GM21825 (cell line): Measurements from ENCODE around the gene PLVAP.
A peak's percentile ranks its signal among the peaks of the same experiment; 100 is the strongest.

Experiments
- ATAC-seq: cut with Tn5 transposase; IDR thresholded peaks from one replicate; pipeline ENCODE4 v1.9.1; 2021; ENCODE audit warnings: mild to moderate bottlenecking, moderate library complexity; ENCODE audit not compliant: unreplicated experiment

Gene PLVAP

DNA sequence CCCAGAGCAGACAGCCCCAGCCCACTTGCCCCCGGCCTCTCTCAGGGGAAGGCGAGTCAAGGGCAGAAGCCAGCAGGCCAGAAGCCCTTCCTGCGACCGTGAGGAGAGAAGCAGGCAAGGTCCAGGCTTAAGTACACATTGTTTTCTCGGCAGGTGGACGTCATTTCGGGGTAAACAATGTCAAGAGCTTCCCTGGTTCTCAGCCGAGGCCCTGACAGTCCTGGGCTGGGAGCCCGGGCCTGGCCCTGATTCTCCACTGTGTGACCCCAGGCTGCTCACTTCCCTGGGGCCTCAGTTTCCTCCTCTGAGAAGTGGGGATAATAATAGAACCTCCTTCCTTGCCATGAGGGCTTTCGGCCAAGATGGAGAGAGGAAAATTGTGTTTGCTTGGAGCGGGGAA, 19.4 kb downstream of the PLVAP start:
- no peak for ATAC-seq

DNA sequence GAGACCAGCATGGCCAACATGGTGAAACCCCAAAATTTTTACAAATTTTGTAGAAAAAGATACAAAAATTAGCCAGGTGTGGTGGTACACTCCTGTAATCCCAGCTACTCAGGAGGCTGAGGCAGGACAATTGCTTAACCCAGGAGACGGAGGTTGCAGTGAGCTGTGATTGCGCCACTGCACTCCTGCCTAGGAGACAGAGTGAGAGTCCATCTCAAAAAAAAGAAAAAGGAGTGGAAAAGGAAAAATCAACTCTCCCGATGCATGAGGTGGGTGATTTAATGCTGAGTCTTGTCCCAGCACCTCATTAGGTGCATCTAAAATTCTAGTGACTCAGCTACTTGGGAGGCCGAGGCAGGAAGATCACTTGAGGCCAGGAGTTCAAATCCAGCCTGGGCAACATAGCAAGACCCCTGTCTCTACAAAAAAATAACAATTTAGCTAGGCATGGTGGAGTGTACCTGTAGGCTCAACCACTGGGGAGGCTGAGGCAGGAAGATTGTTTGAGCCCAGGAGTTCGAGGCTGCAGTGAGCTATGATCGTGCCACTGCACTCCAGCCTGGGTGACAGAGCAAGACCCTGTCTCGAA, 20.0 kb downstream of the PLVAP start:
- no peak for ATAC-seq

GRCh38 chr19:17353386-17353785, 23.8 kb downstream of the PLVAP start:
- no peak for ATAC-seq

GRCh38 chr19:17352608-17353280, 24.4 kb downstream of the PLVAP start:
- ATAC-seq, result no peak

DNA sequence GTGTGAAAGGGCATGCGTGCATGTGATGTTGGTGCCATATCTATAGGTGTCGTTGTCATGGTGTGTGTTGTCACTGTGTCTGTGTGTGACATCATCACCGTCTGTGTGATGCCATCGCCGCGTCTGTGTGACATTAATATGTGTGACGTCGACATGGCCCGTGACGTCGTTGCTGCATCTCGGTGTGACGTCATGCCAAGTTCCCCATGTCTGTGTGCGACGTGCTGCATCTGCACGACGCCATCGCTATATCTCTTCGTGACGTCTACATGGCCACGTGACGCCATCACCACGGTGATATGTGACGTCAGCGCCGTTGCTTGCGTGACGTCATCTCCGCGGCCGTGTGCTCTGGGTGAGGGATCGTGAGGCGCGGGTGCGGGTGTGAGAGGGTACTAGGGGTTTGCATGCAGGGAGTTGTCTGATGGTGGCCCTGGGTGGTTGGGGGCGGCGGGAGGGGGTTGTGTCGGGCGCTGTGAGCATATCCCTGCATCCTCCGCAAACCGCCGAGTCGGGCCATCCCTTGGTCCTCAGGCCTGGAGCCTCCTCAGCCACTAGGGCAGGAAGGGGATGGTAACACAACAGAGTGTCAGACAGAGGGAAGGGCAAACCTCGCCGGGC, 25.2 kb downstream of the PLVAP start:
- ATAC-seq, result no peak

- no peak for ATAC-seq
These were observed 28.4 kb downstream of the PLVAP start for GRCh38 chr19:17348700-17349099.

GRCh38 chr19:17347877-17348276, 29.3 kb downstream of the PLVAP start:
- ATAC-seq, result no peak

- no peak for ATAC-seq
These were observed 29.8 kb downstream of the PLVAP start for GRCh38 chr19:17347361-17347760.

GRCh38 chr19:17346109-17346671, 31.0 kb downstream of the PLVAP start:
- no peak for ATAC-seq

DNA sequence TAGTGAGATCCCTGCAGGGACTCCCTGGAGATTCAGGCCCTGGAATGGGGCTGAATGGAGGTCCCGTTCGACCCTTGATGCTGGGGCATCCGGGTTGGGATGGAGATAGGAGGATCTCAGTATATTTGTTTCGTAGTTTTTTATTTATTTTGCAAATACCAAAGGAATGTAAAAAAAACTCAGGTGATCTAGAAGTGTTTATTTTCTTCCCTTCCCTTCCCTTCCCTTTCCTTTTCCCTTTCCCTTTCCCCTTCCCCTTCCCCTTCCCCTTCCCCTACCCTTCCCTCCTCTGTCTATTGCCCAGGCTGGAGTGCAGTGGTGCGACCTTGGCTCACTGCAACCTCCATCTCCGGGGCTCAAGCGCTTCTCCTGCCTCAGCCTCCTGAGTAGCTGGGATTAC, 35.3 kb downstream of the PLVAP start:
- no peak for ATAC-seq

- no peak for ATAC-seq
These were observed 35.8 kb downstream of the PLVAP start for GRCh38 chr19:17341386-17341785.

GRCh38 chr19:17340871-17341357, 36.2 kb downstream of the PLVAP start:
- ATAC-seq, result no peak

DNA sequence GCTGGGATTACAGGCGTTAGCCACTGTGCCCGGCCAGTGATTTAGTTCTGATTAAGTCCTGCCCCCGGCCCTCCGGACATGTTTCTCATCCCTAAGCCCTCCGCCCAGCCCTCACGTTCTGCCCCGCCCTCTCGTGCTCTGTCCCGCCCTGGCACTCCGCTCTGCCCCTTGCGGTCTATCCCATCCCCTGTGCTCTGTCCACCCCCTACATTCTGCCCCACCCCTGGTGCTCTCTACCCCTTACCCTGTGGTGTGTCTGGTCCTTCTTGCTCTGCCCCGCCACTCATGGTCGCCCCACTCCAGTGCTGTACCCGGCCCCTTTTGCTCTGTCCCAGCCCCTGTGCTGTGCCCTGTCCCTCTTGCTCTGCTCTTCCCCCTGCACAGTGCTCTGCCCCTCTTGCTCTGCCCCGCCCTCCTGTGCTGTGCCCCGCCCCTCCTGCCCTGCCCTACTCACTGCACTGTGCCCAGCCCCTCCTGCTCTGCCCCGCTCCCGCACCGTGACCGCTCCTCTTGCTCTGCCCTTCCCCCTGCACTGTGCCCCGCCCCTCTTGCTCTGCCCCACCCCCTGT, 36.8 kb downstream of the PLVAP start:
- ATAC-seq, result no peak

DNA sequence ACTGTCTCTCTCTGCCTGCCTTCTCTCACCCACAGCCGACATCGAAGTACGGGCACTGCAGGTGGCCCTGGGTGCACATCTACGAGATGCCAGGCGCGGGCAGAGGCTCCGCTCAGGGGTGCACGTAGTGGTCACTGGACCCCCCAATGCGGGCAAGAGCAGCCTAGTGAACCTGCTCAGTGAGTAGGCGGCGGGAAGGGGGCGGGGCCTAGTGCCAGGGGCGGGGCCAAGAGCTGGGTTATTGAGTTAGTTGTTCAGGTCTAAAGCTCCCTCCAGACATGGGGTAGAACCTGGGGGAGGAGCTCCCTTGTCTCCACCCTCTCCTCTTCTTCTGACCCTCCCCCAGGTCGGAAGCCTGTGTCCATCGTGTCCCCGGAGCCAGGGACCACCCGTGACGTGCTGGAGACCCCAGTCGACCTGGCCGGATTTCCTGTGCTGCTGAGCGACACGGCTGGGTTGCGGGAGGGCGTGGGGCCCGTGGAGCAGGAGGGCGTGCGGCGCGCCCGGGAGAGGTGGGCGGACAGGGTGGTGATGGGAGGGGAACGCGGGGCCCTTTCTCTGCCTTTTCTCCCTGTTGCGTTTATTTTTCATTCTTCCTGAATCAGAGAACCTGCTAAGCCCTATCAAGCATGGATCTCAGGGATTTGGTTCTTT, 37.9 kb downstream of the PLVAP start:
- no peak for ATAC-seq

DNA sequence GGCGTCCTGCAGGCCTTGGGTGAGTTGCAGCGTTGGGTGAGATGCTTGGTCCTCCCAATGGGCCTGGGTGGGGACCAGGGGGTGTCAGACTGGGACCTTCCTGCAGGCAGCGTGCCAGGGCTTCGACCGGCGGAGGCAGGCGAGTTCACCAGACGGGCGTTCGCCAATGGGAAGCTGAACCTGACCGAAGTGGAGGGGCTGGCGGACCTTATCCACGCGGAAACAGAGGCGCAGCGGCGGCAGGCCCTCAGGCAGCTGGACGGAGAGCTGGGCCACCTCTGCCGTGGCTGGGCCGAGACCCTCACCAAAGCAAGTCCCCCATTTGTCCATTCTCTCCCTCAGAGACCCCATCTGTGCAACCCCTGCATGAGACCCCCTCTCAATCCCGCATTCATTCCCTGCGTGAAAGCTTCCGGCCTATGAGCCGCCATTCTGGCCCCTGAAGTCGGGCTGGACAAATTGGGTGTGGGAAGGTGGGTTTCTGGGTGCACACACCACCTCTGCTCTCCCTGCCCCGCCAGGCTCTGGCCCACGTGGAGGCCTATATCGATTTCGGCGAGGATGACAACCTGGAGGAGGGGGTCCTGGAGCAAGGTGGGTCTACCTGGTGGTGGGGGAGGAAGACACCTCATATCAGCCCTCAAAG, 38.6 kb downstream of the PLVAP start:
- ATAC-seq, result no peak

- ATAC-seq, result no peak
These were observed 39.3 kb downstream of the PLVAP start for GRCh38 chr19:17337675-17338432.

DNA sequence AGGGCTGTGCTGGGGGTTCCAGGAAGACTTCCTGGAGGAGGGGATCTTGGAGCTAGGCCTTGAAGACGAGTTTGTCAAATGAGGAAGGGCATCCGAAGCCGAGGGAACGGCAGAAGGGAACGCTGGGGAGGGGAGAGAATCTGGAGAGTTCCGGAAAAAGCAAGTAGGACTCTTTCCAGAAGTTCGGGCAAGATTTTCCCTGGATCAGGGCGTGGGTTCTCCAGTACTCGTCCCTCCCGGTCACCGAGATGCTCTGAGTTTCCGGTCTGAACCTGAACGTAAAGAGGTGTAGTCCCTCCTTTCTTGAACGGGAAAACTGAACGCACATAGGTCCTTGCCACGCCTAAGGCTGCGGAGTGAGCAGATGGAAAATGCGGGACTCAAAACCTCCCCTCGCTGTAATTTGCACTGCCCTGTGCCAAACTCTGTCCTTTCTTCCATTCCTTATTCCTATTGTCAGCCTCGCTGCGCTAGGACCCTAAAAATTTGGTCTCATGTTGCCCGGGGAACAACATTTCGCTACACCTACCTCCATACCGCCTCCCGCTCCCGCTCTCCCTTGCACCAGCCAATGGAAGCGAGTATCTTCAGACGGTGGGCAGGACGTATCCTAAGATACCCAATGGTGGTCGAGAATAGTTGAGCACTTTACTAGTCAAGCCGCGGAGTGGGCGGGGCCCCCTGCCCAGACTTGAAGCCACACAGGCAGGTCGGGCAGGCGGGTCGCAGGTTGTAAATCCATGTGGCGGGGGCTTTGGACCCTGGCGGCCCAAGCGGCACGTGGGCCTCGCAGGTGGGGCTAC, 40.1 kb downstream of the PLVAP start, which contains the start of gene GTPBP3:
TSS of gene GTPBP3 (plus strand) at position 682 of the 803 bp plus-strand sequence. CDS start at position 741, 59 bp downstream.
- peak; percentile 69 for ATAC-seq

DNA sequence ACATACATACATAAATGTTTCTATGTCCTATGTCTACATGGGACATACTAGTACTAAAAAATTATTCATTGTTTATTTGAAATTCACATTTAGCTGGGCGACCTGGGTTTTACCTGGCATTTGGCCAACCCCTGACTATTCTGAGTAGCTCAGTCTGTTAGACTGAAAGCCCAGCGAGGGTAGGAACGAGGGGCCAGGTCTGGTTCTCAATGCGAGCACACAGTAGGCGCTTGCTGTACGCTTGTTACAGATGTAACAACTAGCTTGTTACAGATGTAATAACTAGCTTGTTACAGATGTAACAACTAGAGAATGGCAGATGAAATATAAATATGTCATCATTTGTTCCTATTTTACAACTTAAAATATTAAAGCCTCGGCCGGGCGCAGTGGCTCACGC, 41.6 kb downstream of the PLVAP start:
- ATAC-seq, result no peak
